ENCODE data around the gene OR5H2.

GRCh38 chr3:98262046-98262445 lies 20.3 kb upstream of the OR5H2 start:
- TF ChIP-seq CTCF (conservative IDR thresholded peaks at IDR 0.05; ENCODE audit: low read depth, low read length) = no peak
- TF ChIP-seq EZH2 (IDR thresholded peaks at IDR 0.05; ENCODE audit: borderline replicate concordance, low read depth, low read length, poor library complexity, severe bottlenecking) = no peak
